HG03060 (cell line): Measurements from ENCODE around the gene OR2A5.
"Not testable (repeated sequence)": the region's sequence is repeated elsewhere in the genome, so short reads cannot be mapped to it uniquely, and the experiment has no call there.

Experiments used
- ATAC-seq: cut with Tn5 transposase; IDR thresholded peaks from one replicate; pipeline ENCODE4 v1.9.1; 2021; ENCODE audit warnings: low read depth, moderate number of reproducible peaks; ENCODE audit not compliant: unreplicated experiment

Gene OR2A5

DNA sequence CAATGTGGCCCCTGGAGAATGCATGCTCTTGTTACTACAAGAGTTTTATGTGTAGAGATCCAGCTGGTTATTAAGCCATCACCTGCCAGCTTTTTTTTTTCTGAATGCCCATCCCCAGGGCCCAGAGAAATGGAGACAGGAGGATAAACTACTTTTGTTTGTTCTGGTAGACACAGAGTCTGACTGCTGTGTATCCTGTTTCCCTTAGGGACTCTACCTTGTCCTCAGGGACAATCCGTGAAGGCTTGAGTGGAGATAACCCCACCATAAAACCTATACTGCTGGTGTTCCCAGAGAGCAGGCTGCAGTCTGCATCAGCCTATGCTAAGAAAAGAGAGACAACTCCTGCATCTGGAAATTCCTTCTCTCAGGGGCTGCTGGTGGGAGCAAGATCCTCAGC lies at the start of gene OR2A5:
Gene OR2A5 (plus strand): TSS at position 301 of the 400 bp plus-strand sequence. CDS start 1,454 bp downstream, outside the sequence.
- ATAC-seq: no peak

GRCh38 chr7:144000020-144000419 lies 48.7 kb upstream of the OR2A5 start, which contains the start of gene OR6B1:
OR6B1 (plus strand) TSS chr7:144000320; CDS start chr7:144003997, 3,677 bp downstream.
- no peak for ATAC-seq

- ATAC-seq: no peak
These were observed 47.2 kb upstream of the OR2A5 start for GRCh38 chr7:144001543-144001942.

DNA sequence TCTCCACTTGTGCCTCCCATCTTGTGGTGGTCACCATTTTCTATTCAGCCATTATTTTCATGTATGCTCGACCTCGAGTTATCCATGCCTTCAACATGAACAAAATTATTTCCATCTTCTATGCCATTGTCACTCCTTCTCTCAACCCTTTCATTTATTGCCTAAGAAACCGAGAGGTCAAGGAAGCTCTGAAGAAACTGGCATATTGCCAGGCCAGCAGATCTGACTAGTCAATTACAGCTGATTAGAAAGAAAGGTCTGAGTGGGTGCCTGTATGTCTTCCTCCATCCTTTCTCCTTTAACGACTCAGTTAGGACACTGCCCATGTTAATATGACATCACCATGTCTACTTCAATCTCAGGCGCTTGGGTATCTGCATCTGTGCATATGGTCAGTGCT lies 44.0 kb upstream of the OR2A5 start:
- no peak for ATAC-seq

DNA sequence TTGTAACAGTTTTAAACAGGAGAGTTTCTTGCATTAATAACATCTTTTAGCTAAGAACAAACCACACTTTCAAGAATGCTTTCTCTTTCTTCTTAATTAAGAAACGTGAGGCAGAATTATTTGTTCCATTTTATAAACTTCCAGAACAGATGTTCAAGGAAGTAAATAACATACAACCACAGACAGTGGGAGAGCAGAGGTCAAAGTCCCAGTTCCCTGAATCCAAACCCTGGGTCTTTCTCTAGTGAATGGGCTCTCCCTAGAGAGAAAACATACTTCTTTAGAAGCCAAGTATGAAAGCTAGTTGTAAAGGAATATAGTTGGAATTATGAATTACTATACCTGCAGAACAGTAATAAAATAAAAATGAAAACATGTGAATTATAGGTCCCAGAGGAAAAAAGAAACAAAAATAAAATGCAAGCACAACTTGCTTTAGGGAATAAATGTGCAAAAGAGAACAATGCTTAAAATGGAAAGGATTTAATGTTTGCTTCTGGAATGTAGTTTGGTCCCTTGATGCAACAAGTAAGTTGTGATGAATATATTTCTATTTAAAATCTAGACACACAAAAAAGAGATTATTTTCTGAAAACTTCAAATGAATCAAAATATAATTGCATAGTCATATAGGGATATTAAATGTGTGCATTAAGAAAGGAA lies 42.6 kb upstream of the OR2A5 start:
- no peak for ATAC-seq

- no peak for ATAC-seq
These were observed 42.1 kb upstream of the OR2A5 start for GRCh38 chr7:144006692-144007042.

GRCh38 chr7:144009361-144009760 lies 39.4 kb upstream of the OR2A5 start:
- no peak for ATAC-seq

DNA sequence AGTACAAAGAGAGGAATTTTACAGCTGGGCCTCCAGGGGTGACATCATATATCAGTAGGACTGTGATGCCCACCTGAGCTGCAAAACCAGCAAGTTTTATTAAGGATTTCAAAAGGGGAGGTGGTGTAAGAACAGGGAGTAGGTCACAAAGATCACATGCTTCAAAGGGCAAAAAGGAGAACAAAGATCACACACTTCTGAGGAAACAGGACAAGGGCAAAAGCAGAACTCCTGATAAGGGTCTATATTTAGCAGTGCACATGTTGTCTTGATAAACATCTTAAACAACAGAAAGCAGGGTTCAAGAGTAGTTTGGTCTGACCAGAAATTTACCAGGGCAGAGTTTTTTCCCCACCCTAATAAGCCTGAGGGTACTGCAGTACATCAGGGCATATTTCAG lies 38.7 kb upstream of the OR2A5 start:
- ATAC-seq: not testable (repeated sequence)

DNA sequence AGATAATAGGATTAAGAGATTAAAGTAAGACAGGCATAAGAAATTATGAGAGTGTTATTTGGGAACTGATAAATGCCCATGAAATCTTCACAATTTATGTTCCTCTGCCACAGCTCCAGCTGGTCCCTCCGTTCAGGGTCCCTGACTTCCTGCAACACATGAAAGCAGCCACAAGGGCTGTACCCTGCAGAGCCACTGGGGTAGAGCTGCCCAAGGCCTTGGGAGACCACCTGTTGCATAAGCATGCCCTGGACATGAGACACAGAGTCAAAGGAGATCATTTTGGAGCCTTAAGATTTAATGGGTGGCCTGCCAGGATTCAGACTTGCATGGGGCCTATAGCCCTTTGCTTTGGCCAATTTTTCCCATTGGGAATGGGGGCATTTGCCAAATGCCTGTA lies 37.9 kb upstream of the OR2A5 start:
- ATAC-seq: not testable (repeated sequence)

GRCh38 chr7:144011458-144012230 lies 37.1 kb upstream of the OR2A5 start:
- ATAC-seq: no peak

DNA sequence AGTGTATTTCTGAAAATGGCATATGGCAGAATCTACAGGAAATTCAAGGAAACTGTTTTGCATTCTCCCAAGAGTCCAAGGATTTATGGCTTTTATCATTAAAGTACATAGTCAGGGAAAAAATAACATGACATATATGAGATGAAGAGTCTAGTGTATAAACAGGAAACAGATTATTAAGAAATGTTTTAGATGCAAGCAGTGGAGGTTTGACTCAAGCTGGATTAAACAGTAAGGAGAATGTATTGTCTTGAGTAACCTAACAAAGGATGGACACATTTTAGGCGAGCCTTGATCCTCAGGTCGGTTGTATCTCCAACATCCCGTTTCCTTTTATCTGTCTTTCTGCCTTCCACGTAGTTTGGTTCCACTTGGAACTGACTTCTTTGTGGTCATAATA lies 30.7 kb upstream of the OR2A5 start:
- no peak for ATAC-seq

GRCh38 chr7:144019457-144019856 lies 29.3 kb upstream of the OR2A5 start:
- no peak for ATAC-seq

GRCh38 chr7:144020340-144020739 lies 28.4 kb upstream of the OR2A5 start:
- ATAC-seq: no peak

GRCh38 chr7:144022169-144022568 lies 26.6 kb upstream of the OR2A5 start:
- no peak for ATAC-seq

GRCh38 chr7:144023171-144023827 lies 25.4 kb upstream of the OR2A5 start:
- no peak for ATAC-seq

DNA sequence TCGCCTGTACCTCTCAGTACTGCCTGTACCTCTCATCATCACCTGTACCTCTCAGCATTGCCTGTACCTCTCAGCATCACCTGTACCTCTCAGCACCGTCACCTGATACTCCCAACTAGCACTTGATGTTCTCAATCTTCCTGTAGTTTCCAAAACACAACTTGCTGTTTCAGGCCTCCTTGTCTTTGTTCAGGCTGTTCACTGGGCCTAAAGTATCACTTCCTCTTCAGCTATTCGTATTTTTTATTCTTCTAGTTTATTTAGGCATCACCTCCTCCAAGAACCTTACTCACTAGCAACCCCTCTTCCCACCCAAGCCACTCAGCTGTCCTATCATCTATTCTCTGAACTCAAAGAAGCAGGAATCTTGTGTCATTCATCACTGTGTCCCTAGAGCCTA lies 24.5 kb upstream of the OR2A5 start:
- ATAC-seq: no peak

DNA sequence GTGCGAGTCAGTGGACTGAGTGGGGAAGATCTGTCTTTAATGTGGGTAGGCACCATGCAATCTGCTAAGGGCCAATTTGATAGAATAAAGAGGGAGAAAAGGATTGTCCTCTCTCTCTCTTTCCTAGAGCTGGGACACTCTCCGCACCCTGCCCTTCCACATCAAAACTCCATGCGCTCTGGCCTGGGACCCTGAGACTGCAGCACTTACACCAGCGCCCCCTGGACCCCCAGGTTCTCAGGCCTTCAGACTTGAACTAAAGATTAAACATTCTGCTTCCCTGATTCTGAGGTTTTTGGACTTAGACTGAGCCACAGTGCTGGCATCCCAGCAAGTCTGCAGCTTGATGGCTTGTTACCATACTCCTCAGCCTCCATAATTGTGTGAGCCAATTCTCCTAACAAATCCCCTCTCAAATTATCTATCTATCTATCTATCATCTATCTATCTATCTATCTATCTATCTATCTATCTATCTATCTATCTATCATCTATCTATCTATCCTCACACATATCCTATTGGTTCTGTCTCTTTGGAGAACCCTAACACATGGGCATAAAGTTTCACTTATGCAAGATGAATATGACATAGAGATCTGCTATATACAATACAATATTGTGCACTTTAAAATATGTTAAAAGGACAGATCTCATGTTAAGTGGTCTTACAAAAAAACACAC lies 22.4 kb upstream of the OR2A5 start:
- ATAC-seq: no peak

- ATAC-seq: no peak
These were observed 21.7 kb upstream of the OR2A5 start for GRCh38 chr7:144027070-144027469.

DNA sequence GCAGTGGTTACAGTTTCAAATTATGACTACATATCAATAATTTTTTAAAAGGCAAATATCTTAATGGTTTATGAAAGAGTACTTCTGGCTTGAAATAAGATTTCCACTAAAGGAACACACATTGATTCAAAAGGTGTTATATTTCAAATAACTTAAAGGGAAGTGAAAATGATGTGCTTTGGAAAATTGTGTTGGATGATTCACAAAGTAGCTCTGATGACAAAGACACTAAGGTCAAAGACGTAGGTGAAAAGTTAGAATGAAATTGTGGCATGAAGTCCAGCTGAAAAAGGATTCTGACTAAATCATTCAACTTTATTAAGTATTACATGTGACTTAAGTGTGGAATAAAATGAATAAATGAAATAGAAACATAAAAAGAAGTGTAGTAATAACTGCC lies 20.8 kb upstream of the OR2A5 start:
- no peak for ATAC-seq

- ATAC-seq: no peak
These were observed 20.2 kb upstream of the OR2A5 start for GRCh38 chr7:144028547-144028946.

DNA sequence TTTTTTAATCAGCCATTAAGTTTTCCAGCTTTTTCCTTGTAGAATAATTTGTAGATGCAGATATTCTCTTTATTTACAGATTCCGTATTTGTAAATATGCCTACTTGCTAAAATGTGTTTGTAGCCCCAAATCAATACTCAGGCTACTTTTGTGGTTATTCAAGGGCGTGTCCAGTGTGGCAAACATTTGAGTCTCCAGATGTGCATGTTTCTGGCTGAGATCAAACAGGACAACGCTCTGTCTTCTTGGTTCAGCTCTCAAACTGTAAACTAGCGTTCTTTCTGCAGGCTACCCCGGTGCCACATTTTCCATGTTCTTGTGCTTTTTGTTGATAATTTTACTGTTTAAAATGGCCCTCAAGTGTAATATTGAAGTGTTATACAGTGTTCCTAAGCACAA lies 16.2 kb upstream of the OR2A5 start:
- ATAC-seq: no peak
